HCT116 (cell line): ENCODE measurements around the gene KAT6B. TPM values are rescaled to one million over a fixed set of nuclear protein-coding genes. Genes with fewer than 3 reads are reported as not detected.

ENCODE experiments used
- ATAC-seq: fragments of 200-7000 bp; cut with Tn5 transposase; 2 replicates; pipeline ENCODE4 v1.9.1; 2020; ENCODE audit warnings: mild to moderate bottlenecking, moderate library complexity
- BruUV-seq: library from RNA; stranded (reverse); fragments of 400-500 nt; replicated peaks from 2 replicates; lab custom pipeline; 2021; lab: Mats Ljungman, UMichigan
- CTCF ChIA-PET: fragments of 300-600 bp; sonication (Branson Sonifier 250); formaldehyde crosslinking; loops from one replicate; lab custom pipeline; 2021; ENCODE audit warnings: antibody characterized with exemption; lab: Charles Lee
- POLR2A ChIA-PET: fragments of 300-600, 350-600 bp; sonication (Branson Sonifier 250); formaldehyde crosslinking; loops from one replicate; lab custom pipeline; 2021; ENCODE audit warnings: antibody characterized with exemption; lab: Charles Lee
- RAD21 ChIA-PET, 2 experiments: fragments of 300-600 bp; sonication (Branson Sonifier 250); formaldehyde crosslinking; loops; one replicate each; lab custom pipeline; 2023; ENCODE audit warnings: low total read pairs in 2 of 2; ENCODE audit not compliant: uncharacterized antibody in 2 of 2, unreplicated experiment in 2 of 2, low non-redundant PET in 1 of 2; lab: Charles Lee
- DNase-seq: peaks from one replicate; pipeline ENCODE4 v3.0.0-alpha.2; 2010; ENCODE audit warnings: low read depth, low spot score
- H2AFZ ChIP-seq: fragments of 200-600 bp; shearing (Covaris generic), sonication (generic); 2 replicates; pipeline ENCODE4 v1.6.1; 2017; ENCODE audit warnings: low read depth, mixed run types, mixed read lengths, antibody characterized with exemption, low read length; ENCODE audit not compliant: poor library complexity, severe bottlenecking
- H3K27ac ChIP-seq: 2 replicates; pipeline ENCODE4 v1.5.1; 2012; ENCODE audit warnings: low read depth, low read length
- H3K27me3 ChIP-seq: fragments of 200-600 bp; sonication (generic); 2 replicates; pipeline ENCODE4 v1.6.1; 2016; ENCODE audit warnings: mixed run types, low read length, mixed read lengths; ENCODE audit not compliant: insufficient read depth
- H3K36me3 ChIP-seq, 2 experiments: fragments of 200-500 bp in 1 of 2; fragments of 200-600 bp in 1 of 2; sonication (Bioruptor generic) in 1 of 2; sonication (generic) in 1 of 2; 2 replicates each; pipeline versions ENCODE4 v1.5.1 to v1.6.1; 2014 to 2016; ENCODE audit warnings: low read length in 2 of 2, inconsistent platforms in 1 of 2, mixed read lengths in 1 of 2, mixed run types in 1 of 2; ENCODE audit not compliant: insufficient read depth in 2 of 2, control insufficient read depth in 1 of 2
- H3K4me1 ChIP-seq, 2 experiments: fragments of 200-600 bp in 1 of 2; sonication (generic) in 1 of 2; 2 replicates each; pipeline versions ENCODE4 v1.5.1 to v1.6.1; 2012 to 2017; ENCODE audit warnings: low read length in 2 of 2, inconsistent platforms in 1 of 2, mild to moderate bottlenecking in 1 of 2, mixed read lengths in 1 of 2, mixed run types in 1 of 2, moderate library complexity in 1 of 2; ENCODE audit not compliant: insufficient read depth in 2 of 2, control insufficient read depth in 1 of 2
- H3K4me2 ChIP-seq: fragments of 200-600 bp; sonication (generic); 2 replicates; pipeline ENCODE4 v1.6.1; 2017; ENCODE audit warnings: mixed run types, low read length, mixed read lengths
- H3K4me3 ChIP-seq, 2 experiments: fragments of 200-600 bp in 1 of 2; sonication (generic) in 1 of 2; replicated peaks in 1 of 2; 2 replicates each; pipeline ENCODE4 v1.5.1; 2011 to 2016; ENCODE audit warnings: low read length in 2 of 2, control low read depth in 1 of 2, low read depth in 1 of 2, mild to moderate bottlenecking in 1 of 2, mixed read lengths in 1 of 2, mixed run types in 1 of 2
- H3K79me2 ChIP-seq: fragments of 200-600 bp; sonication (generic); 2 replicates; pipeline ENCODE4 v1.6.1; 2017; ENCODE audit warnings: mild to moderate bottlenecking, mixed run types, low read length, moderate library complexity, mixed read lengths; ENCODE audit not compliant: insufficient read depth
- H3K9ac ChIP-seq: fragments of 200-600 bp; sonication (generic); 2 replicates; pipeline ENCODE4 v1.6.1; 2016; ENCODE audit warnings: low read length, mixed read lengths
- H3K9me2 ChIP-seq: fragments of 200-600 bp; sonication (generic), shearing (Covaris generic); 2 replicates; pipeline ENCODE4 v1.6.1; 2017; ENCODE audit warnings: mixed run types, mild to moderate bottlenecking, moderate library complexity; ENCODE audit not compliant: insufficient read depth
- H3K9me3 ChIP-seq, 2 experiments: fragments of 200-500 bp in 1 of 2; fragments of 200-600 bp in 1 of 2; sonication (Bioruptor generic) in 1 of 2; sonication (generic) in 1 of 2; 2 replicates each; pipeline ENCODE4 v1.6.1; 2014 to 2017; ENCODE audit warnings: low read length in 2 of 2, mixed read lengths in 2 of 2, inconsistent platforms in 1 of 2, low read depth in 1 of 2, mild to moderate bottlenecking in 1 of 2, mixed run types in 1 of 2, moderate library complexity in 1 of 2; ENCODE audit not compliant: control insufficient read depth in 1 of 2, insufficient read depth in 1 of 2
- H4K20me1 ChIP-seq: fragments of 200-600 bp; sonication (generic), shearing (Covaris generic); 2 replicates; pipeline ENCODE4 v1.6.1; 2017; ENCODE audit warnings: mixed run types, mild to moderate bottlenecking, moderate library complexity; ENCODE audit not compliant: insufficient read depth
- CEBPB ChIP-seq: IDR thresholded peaks from 2 replicates; pipeline ENCODE4 v1.6.1; 2012; ENCODE audit warnings: low read depth
- EGR1 ChIP-seq: IDR thresholded peaks from 2 replicates; pipeline ENCODE4 v1.6.1; 2012; ENCODE audit warnings: low read depth
- EZH2phosphoT487 ChIP-seq: fragments of 200-600 bp; IDR thresholded peaks from 2 replicates; pipeline ENCODE4 v1.6.1; 2018; ENCODE audit warnings: antibody characterized with exemption, borderline replicate concordance
- JUND ChIP-seq: IDR thresholded peaks from 2 replicates; pipeline ENCODE4 v1.6.1; 2012
- POLR2A ChIP-seq: IDR thresholded peaks from 2 replicates; pipeline ENCODE4 v1.7.0; 2011; ENCODE audit warnings: borderline replicate concordance; ENCODE audit not compliant: insufficient read depth, insufficient read length; ENCODE audit errors: extremely low read depth
- RAD21 ChIP-seq: IDR thresholded peaks from 2 replicates; pipeline ENCODE4 v1.6.1; 2012; ENCODE audit warnings: low read depth, mild to moderate bottlenecking
- SIN3A ChIP-seq: IDR thresholded peaks from 2 replicates; pipeline ENCODE4 v1.6.1; 2012; ENCODE audit warnings: low read depth
- SRF ChIP-seq: IDR thresholded peaks from 2 replicates; pipeline ENCODE4 v1.6.1; 2012; ENCODE audit warnings: low read depth
- TCF7L2 ChIP-seq: IDR thresholded peaks from 2 replicates; pipeline ENCODE4 v1.7.0; 2011; ENCODE audit warnings: borderline replicate concordance, inconsistent platforms; ENCODE audit not compliant: insufficient read depth, insufficient read length; ENCODE audit errors: extremely low read depth
- YY1 ChIP-seq: IDR thresholded peaks from 2 replicates; pipeline ENCODE4 v1.6.1; 2011; ENCODE audit warnings: low read length, low read depth, moderate library complexity, mild to moderate bottlenecking; ENCODE audit not compliant: insufficient replicate concordance; ENCODE audit errors: extremely low read depth
- ZFX ChIP-seq: fragments of 450-650 bp; IDR thresholded peaks from 2 replicates; pipeline ENCODE4 v1.6.1; 2017
- ZNF274 ChIP-seq: fragments of 200-500 bp; sonication (Bioruptor generic); IDR thresholded peaks from 2 replicates; pipeline ENCODE4 v1.6.1; 2014; ENCODE audit warnings: mild to moderate bottlenecking, low read depth, low read length, inconsistent platforms
- intact Hi-C: fragments of 100-400 bp; cut with micrococcal nuclease; formaldehyde crosslinking; loops from 2 replicates; pipeline ENCODE4 v1.10.0; 2022
- total RNA-seq: library from RNA; stranded (reverse); gene quantifications from one replicate; pipeline ENCODE4 v1.2.1, GENCODE V29; 2021; ENCODE audit not compliant: unreplicated experiment
- TF ChIP-seq, protein P1 (sequence below): IDR thresholded peaks from 2 replicates; pipeline ENCODE4 v1.6.1; 2011; ENCODE audit warnings: mild to moderate bottlenecking, low read length, moderate library complexity; ENCODE audit not compliant: insufficient replicate concordance; ENCODE audit errors: extremely low read depth
- TF ChIP-seq, protein P2 (sequence below): IDR thresholded peaks from 2 replicates; pipeline ENCODE4 v1.6.1; 2012; ENCODE audit warnings: low read depth
- TF ChIP-seq, protein P3 (sequence below): IDR thresholded peaks from 2 replicates; pipeline ENCODE4 v1.6.1; 2012

Gene KAT6B
- total RNA-seq, 1 experiment from 2014 or later: 17.8 TPM

DNA sequence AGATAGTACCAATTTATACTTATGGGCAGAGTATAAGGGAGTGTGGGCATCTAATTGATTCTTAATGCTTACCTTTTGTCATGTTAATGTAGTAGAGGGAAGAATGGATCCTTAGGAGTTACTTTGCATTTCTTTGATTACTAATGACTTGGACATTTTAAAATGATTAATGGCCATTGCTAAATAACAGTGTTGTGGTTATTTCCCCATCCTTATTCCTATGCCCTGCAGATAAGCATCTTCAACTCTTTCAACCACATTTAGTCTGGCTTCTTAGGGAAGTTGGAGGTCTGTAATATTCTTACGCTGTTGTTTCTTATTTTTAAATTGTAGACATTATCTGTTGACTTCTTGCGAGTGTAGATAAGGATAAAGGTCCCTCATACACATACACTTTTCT, 37.2 kb downstream of the KAT6B start:
- Histone ChIP-seq H2AFZ (no peak overlapping the region), H3K36me3 (no peaks in the 10 kb centered on the region), H4K20me1 (no peaks in the 10 kb centered on the region), H3K9ac (no peak overlapping the region), H3K9me3 (no peaks in the 10 kb centered on the region), H3K4me1 (no peaks in the 10 kb centered on the region), H3K4me3 (no peak overlapping the region), H3K4me2 (no peak overlapping the region), H3K9me2 (no peaks in the 10 kb centered on the region), H3K27ac (no peak overlapping the region), H3K27me3 (no peaks in the 10 kb centered on the region), H3K79me2 (no peaks in the 10 kb centered on the region; the same call in 1 of the 2 replicates)
- POLR2A ChIA-PET: no interaction called here
- TF ChIP-seq YY1: no peak
- TF ChIP-seq TCF7L2: no peak
- TF ChIP-seq JUND: no peak
- no peak for TF ChIP-seq RAD21
- no peak for TF ChIP-seq POLR2A
- TF ChIP-seq ZNF274: no peak
- no peak for TF ChIP-seq EGR1
- DNase-seq: no peak
- no TSS peak for BruUV-seq
- intact Hi-C loops: loop anchor here (10.0 kb wide), 1 partner anchor 589 kb away; no protein-coding TSS in a partner anchor
- CTCF ChIA-PET: no interaction called here
- RAD21 ChIA-PET: no interaction called here
- no peak for ATAC-seq

DNA sequence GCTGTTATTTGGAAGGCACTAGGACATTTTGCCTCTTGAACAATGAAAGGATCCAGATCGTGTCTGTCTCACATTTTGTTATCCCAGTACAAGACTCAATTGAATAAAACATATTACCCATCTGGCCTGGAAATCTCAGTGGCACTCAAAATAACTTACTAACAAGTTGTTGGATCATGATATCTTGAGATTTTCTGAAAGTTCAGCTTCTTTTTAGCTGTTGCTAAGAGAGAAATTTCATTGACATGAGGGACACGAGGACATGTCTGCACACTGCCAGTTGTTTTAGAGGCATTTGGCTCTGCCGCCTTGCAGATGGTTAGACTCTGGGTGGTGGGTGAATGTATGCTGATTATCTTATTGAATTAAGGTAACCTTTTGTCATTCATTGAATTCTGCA, 41.0 kb downstream of the KAT6B start:
- BruUV-seq: no TSS peak
- Histone ChIP-seq H3K9me2 (no peaks in the 10 kb centered on the region), H3K4me1 (no peaks in the 10 kb centered on the region), H2AFZ (no peak overlapping the region), H3K4me3 (no peak overlapping the region), H3K9me3 (no peaks in the 10 kb centered on the region), H3K36me3 (no peaks in the 10 kb centered on the region), H3K27me3 (no peaks in the 10 kb centered on the region), H3K9ac (no peak overlapping the region), H3K79me2 (no peaks in the 10 kb centered on the region; the same call in 1 of the 2 replicates), H3K4me2 (no peak overlapping the region), H3K27ac (no peak overlapping the region), H4K20me1 (no peaks in the 10 kb centered on the region)
- ChIA-PET CTCF (no interaction called here), POLR2A (no interaction called here), RAD21 (no interaction called here)
- ATAC-seq (no peak), DNase-seq (no peak)
- intact Hi-C loops: loop anchor here (10.0 kb wide), 1 partner anchor 593 kb away; no protein-coding TSS in a partner anchor
- TF ChIP-seq EGR1: no peak
- no peak for TF ChIP-seq CEBPB
- TF ChIP-seq SRF: no peak
- no peak for TF ChIP-seq TCF7L2
- TF ChIP-seq EZH2phosphoT487: no peak
- TF ChIP-seq, protein P1, sequence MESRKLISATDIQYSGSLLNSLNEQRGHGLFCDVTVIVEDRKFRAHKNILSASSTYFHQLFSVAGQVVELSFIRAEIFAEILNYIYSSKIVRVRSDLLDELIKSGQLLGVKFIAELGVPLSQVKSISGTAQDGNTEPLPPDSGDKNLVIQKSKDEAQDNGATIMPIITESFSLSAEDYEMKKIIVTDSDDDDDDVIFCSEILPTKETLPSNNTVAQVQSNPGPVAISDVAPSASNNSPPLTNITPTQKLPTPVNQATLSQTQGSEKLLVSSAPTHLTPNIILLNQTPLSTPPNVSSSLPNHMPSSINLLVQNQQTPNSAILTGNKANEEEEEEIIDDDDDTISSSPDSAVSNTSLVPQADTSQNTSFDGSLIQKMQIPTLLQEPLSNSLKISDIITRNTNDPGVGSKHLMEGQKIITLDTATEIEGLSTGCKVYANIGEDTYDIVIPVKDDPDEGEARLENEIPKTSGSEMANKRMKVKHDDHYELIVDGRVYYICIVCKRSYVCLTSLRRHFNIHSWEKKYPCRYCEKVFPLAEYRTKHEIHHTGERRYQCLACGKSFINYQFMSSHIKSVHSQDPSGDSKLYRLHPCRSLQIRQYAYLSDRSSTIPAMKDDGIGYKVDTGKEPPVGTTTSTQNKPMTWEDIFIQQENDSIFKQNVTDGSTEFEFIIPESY: no peak
- no peak for TF ChIP-seq ZFX
- no peak for TF ChIP-seq ZNF274
- TF ChIP-seq JUND: no peak
- no peak for TF ChIP-seq POLR2A
- TF ChIP-seq YY1: no peak
- TF ChIP-seq SIN3A: no peak
- TF ChIP-seq, protein P2, sequence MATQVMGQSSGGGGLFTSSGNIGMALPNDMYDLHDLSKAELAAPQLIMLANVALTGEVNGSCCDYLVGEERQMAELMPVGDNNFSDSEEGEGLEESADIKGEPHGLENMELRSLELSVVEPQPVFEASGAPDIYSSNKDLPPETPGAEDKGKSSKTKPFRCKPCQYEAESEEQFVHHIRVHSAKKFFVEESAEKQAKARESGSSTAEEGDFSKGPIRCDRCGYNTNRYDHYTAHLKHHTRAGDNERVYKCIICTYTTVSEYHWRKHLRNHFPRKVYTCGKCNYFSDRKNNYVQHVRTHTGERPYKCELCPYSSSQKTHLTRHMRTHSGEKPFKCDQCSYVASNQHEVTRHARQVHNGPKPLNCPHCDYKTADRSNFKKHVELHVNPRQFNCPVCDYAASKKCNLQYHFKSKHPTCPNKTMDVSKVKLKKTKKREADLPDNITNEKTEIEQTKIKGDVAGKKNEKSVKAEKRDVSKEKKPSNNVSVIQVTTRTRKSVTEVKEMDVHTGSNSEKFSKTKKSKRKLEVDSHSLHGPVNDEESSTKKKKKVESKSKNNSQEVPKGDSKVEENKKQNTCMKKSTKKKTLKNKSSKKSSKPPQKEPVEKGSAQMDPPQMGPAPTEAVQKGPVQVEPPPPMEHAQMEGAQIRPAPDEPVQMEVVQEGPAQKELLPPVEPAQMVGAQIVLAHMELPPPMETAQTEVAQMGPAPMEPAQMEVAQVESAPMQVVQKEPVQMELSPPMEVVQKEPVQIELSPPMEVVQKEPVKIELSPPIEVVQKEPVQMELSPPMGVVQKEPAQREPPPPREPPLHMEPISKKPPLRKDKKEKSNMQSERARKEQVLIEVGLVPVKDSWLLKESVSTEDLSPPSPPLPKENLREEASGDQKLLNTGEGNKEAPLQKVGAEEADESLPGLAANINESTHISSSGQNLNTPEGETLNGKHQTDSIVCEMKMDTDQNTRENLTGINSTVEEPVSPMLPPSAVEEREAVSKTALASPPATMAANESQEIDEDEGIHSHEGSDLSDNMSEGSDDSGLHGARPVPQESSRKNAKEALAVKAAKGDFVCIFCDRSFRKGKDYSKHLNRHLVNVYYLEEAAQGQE: no peak
- TF ChIP-seq, protein P3, sequence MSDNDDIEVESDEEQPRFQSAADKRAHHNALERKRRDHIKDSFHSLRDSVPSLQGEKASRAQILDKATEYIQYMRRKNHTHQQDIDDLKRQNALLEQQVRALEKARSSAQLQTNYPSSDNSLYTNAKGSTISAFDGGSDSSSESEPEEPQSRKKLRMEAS: no peak
